ENCODE measurements around the gene SARS1. TPM values are rescaled to one million over a fixed set of nuclear protein-coding genes. Genes with fewer than 3 reads are reported as not detected.
"Not testable (repeated sequence)": the region's sequence is repeated elsewhere in the genome, so short reads cannot be mapped to it uniquely, and the experiment has no call there.

SARS1 gene
- total RNA-seq, 1 experiment from 2014 or later, result 134 TPM

GRCh38 chr1:109193653-109194590 lies 19.8 kb upstream of the SARS1 start:
- no peak for DNase-seq (ENCODE audit: low read depth)

GRCh38 chr1:109197158-109198042 lies 16.3 kb upstream of the SARS1 start:
- DNase-seq (ENCODE audit: low read depth), result peak; percentile 94

GRCh38 chr1:109198043-109198695 lies 15.5 kb upstream of the SARS1 start:
- DNase-seq (ENCODE audit: low read depth), result peak; percentile 81

DNA sequence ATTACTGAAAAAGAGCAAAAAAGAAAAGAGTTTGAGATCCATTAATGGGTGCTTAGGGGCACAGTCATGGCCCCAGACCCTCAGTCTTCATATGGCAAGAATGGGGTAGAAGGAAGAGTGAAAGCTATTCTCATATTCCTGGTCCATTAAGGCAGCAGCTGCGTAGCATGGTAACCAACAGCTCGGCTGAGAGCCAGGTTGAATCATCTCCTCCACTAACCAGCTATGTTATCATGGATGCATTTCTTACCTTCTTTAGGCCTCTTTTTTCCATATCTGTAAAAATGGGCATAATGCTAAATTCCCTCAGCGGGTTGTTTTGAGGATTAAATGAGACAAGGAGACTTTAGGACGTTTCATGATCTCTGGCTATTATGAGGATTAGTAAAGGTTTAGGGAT lies 15.0 kb upstream of the SARS1 start:
- DNase-seq (ENCODE audit: low read depth), result peak; percentile 48

- DNase-seq (ENCODE audit: low read depth), result no peak
Measured at GRCh38 chr1:109199710-109200109, 14.0 kb upstream of the SARS1 start.

DNA sequence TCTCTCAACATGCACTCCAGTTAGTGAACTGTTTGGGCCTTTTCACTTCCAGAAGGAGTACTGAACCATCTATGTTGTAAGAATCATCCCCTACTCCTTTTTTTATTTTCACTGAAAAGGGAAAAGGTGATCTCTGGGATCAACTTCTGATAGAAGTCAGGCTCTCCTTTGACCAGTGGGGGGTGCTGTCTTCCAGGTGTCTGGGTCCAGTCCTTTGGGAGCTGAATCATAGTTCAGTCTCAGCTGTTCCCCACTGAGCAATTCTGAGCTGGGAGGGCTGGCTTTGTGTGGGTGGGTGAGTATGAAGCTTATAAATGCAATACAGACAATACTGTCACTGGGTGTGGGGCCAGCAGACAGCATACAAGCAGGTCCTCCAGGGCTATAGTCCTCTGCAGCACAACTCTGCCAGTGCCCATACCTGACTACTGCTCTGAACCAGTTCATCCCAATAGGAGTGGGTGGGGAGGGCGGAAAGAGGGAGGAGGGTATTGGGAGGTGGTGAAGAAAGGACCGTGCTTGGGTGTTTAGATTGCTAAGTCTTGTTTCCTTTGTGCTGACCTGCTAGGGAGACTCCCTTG lies 12.5 kb upstream of the SARS1 start:
- DNase-seq (ENCODE audit: low read depth), result peak; percentile 94

- DNase-seq (ENCODE audit: low read depth), result no peak
Measured at GRCh38 chr1:109204484-109204883, 9.2 kb upstream of the SARS1 start.

GRCh38 chr1:109206339-109206738 lies 7.4 kb upstream of the SARS1 start:
- DNase-seq (ENCODE audit: low read depth), result no peak

GRCh38 chr1:109207467-109208103 lies 6.1 kb upstream of the SARS1 start:
- no peak for DNase-seq (ENCODE audit: low read depth)

DNA sequence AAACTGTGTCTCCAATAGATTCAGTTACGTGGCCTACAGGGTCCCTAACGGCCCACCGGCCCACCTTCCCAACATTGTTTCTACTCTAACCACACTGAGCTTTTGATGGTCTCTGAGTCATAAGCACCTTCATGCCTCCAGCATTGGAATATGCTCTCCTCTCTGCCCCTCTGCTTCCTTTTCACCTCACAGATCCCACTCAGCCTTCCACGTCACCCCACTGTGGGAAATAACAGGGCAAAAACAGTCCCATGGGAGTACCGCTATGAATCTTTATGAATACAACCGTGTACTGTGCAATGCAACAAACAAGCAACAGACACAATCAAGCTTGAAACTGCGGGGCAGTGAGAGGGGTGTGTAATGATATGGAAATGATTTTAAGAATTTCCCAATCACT lies 5.3 kb upstream of the SARS1 start:
- DNase-seq (ENCODE audit: low read depth), result no peak

GRCh38 chr1:109208836-109209463 lies 4.8 kb upstream of the SARS1 start:
- peak; percentile 30 for DNase-seq (ENCODE audit: low read depth)

DNA sequence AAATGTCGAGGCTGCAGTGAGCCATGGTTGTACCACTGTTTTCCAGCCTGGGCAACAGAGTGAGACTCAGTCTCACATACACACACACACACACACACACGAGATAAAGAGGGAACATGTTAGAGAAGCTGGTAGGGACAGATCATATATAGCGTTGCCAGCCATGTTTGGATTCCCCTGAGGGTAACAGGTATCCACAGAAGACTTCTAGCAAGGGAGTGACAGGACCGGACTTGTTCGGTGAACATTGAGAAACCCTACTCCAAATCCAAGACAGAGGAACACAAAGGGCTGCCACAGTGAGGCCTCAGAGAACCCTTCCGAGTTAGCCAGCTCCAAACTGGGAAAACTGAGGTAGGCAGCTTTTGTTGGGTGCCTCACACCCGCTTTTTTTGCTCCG lies 3.7 kb upstream of the SARS1 start:
- DNase-seq (ENCODE audit: low read depth), result no peak

- no peak for DNase-seq (ENCODE audit: low read depth)
Measured at GRCh38 chr1:109213345-109213823, 334 bp upstream of the SARS1 start.

DNA sequence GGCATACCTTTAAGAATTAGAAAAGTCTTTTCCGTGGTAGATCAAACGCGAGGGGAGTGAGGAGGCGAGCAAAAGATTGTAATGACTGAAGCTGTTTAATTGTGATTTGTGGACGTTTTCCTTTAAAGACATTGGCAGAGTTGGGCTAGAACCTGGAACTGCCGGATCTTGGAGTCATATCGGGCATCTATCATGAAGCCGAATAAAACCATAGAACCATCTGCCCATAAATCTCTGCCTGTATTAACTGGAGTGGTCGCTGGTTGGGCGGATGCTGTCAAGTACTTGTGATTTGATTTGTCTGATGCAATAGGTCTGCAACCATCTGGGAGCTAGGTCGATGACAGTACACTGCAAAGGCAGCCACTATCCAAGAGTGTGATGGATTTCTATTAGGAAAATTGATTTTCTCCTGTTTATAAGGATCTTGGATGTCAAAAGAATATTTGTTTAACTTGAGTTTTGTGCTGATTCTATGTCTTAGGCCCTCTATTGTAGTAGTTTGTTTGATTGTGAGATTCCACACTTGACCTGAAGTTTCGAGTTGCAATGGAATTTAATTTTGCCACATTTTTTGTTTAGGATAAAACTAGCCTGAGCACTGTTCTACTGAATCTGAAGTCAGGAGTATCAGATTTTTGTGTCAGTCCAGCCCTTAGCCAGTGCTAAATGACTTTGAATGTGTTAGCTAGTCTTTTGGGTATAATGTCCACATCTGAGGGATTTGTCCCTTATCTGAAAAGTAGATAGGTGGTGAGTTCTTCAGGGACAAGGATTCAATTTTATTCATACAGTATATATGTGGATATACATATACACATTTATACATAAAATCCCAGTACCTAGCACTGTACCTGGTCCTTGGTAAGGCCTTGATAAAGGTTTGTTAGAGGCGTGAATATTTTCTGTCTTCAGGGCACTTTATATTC lies 1.2 kb downstream of the SARS1 start:
- peak; percentile 58 for DNase-seq (ENCODE audit: low read depth)

DNA sequence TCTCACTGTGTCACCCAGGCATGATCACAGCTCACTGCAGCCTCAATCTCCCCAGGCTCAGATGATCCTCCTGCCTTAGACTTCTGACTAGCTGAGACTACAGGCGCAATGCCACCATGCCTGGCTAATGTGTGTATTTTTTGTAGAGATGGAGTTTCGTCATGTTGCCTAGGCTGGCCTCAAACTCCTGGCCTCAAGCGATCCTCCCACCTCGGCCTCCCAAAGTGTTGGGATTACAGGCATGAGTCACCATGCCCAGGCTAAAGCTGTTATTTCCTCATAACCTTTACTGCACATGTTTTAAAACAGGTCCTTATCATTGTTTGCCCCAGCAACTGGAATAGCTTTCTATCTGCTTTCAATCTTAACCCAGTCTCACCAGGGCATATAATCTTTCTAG lies 2.9 kb downstream of the SARS1 start:
- no peak for DNase-seq (ENCODE audit: low read depth)

DNA sequence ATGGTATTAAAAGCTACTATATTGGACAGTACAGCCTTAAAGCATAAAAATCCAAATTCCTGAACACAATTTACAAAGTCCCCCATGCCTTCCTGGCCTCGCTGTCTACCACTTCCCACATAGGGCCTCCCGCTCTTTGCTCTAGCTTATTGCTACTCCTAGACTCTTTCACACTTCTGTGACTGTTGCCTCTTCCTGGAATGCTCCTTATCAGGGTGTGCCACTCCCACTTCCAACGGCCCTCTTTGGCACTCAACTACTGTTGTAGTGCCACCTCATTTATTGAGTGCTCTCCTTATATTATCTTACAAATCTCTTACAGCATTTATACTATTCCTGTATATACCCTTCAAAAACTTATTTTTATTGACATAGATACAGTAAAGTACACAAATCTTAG lies 4.8 kb downstream of the SARS1 start:
- DNase-seq (ENCODE audit: low read depth), result no peak

- not testable (repeated sequence) for DNase-seq (ENCODE audit: low read depth)
Measured at GRCh38 chr1:109221201-109221600, 7.5 kb downstream of the SARS1 start.

DNA sequence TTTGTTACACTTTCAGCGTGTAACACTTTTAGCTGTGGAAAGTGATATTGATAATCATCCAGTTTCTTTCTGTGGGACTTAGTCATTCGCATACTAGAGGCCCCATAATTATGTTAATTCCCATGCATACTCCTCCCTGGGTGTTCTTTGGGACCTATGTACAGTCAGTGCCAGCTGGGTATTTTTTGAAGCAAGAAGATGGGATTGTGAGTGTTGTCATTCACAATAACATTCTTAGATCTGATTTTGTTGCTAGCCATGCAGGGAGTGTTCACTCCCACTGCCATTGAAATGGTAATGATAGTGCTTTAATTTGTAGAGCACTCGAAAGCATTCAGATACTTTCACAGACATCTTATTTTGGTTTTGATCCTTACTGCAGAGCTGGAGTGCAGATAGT lies 11.6 kb downstream of the SARS1 start:
- DNase-seq (ENCODE audit: low read depth), result no peak
